DMS 273 (cell line): ENCODE data around the gene DKK1.
"Not testable (repeated sequence)": the region's sequence is repeated elsewhere in the genome, so short reads cannot be mapped to it uniquely, and the experiment has no call there.

Experiments
- DNase-seq: peaks from one replicate; lab custom pipeline; 2025; ENCODE audit not compliant: unreplicated experiment; lab: John Stamatoyannopoulos, UW

DKK1 gene

DNA sequence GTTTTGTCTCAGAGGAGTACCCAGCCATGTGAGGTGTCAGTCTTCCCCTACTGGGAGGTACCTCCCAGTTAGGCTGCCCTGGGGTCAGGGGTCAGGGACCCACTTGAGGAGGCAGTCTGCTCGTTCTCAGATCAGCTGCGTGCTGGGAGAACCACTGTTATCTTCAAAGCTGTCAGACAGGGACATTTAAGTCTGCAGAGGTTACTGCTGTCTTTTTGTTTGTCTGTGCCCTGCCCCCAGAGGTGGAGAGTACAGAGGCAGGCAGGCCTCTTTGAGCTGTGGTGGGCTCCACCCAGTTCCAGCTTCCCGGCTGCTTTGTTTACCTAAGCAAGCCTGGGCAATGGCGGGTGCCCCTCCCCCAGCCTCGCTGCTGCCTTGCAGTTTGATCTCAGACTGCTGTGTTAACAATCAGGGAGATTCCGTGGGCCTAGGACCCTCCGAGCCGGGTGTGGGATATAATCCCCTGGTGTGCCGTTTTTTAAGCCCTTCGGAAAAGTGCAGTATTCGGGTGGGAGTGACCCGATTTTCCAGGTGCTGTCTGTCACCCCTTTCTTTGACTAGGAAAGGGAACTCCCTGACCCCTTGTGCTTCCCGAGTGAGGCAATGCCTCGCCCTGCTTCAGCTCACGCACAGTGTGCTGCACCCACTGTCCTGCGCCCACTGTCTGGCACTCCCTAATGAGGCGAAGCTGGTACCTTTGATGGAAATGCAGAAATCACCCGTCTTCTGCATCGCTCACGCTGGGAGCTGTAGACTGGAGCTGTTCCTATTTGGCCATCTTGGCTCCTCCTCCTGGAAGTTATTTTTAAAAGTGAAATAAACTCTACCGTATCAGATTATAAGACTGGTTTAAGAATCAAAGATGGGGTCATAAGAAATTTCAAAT, 51.7 kb downstream of the DKK1 start:
- DNase-seq = not testable (repeated sequence)
